ENCODE results near the gene ELK1. TPM values are rescaled to one million over a fixed set of nuclear protein-coding genes. Genes with fewer than 3 reads are reported as not detected.
"Not testable (repeated sequence)": the region's sequence is repeated elsewhere in the genome, so short reads cannot be mapped to it uniquely, and the experiment has no call there.

Gene ELK1
- total RNA-seq, 1 experiment from 2014 or later, result 48.8 TPM

- H3K4me1 Mint-ChIP-seq (ENCODE audit: insufficient read depth, unreplicated experiment), result no peaks in the 10 kb centered on the region
- no peaks in the 10 kb centered on the region for H3K36me3 Mint-ChIP-seq (ENCODE audit: insufficient read depth, unreplicated experiment)
- no peak overlapping the region for H3K27ac Mint-ChIP-seq (ENCODE audit: low read depth, unreplicated experiment)
- no peak overlapping the region for H3K4me3 Mint-ChIP-seq (ENCODE audit: unreplicated experiment)
- POLR2A ChIA-PET, result no interaction called here
- TF ChIP-seq, protein P1, sequence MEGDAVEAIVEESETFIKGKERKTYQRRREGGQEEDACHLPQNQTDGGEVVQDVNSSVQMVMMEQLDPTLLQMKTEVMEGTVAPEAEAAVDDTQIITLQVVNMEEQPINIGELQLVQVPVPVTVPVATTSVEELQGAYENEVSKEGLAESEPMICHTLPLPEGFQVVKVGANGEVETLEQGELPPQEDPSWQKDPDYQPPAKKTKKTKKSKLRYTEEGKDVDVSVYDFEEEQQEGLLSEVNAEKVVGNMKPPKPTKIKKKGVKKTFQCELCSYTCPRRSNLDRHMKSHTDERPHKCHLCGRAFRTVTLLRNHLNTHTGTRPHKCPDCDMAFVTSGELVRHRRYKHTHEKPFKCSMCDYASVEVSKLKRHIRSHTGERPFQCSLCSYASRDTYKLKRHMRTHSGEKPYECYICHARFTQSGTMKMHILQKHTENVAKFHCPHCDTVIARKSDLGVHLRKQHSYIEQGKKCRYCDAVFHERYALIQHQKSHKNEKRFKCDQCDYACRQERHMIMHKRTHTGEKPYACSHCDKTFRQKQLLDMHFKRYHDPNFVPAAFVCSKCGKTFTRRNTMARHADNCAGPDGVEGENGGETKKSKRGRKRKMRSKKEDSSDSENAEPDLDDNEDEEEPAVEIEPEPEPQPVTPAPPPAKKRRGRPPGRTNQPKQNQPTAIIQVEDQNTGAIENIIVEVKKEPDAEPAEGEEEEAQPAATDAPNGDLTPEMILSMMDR (IDR thresholded peaks at IDR 0.05; ENCODE audit: unreplicated experiment), result no peak
- no peaks in the 10 kb centered on the region for H3K27me3 Mint-ChIP-seq (ENCODE audit: insufficient read depth, unreplicated experiment)
- H3K9me3 Mint-ChIP-seq (ENCODE audit: unreplicated experiment), result no peaks in the 10 kb centered on the region
- CTCF ChIA-PET, result no interaction called here
- no TSS peak for BruUV-seq (replicated peaks)
- intact Hi-C loops (cut with micrococcal nuclease), result no loop called here
- no peak for DNase-seq (ENCODE audit: unreplicated experiment)
These were observed 39.9 kb downstream of the ELK1 start for GRCh38 chrX:47610511-47610910.

DNA sequence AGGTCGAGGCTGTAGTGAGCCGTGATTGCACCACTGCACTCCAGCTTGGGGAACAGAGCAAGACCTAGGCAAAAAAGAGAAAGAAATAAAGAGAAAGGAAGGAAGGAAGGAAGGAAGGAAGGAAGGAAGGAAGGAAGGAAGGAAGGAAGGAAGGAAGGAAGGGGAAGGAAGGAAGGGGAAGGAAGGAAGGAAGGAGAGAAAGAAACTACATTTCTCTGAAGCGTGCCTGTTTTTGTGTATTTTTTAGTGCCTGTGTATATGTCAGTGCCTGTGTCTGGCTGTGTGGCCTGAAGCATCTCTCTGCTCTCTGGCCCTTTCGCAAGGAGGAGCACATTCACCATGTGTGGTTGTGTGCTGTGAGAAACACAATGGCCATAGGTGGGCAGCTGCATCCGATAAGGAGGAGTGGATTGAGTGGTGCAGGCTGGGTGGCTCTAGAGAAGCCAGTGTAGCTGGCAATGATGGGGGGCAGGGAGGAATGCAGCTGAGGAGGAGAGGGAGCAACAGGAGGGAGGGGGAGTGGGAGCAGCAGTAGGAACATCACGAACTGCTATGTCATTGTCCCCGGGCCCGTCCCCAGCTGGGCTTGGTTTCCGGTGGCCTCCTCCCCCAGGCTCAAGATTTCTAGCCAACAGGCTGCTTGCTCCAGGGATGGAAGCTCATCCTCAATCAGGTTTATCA lies 42.1 kb downstream of the ELK1 start:
- POLR2A ChIA-PET, result interaction anchor here (0.6 kb wide), 1 partner anchor 43 kb away, joined by 4 read pairs; no protein-coding TSS in a partner anchor
- BruUV-seq (replicated peaks), result no TSS peak
- intact Hi-C loops (cut with micrococcal nuclease), result no loop called here
- TF ChIP-seq, protein P1 (IDR thresholded peaks at IDR 0.05; ENCODE audit: unreplicated experiment), result no peak
- no peaks in the 10 kb centered on the region for H3K9me3 Mint-ChIP-seq (ENCODE audit: unreplicated experiment)
- no peaks in the 10 kb centered on the region for H3K4me1 Mint-ChIP-seq (ENCODE audit: insufficient read depth, unreplicated experiment)
- no peak overlapping the region for H3K27ac Mint-ChIP-seq (ENCODE audit: low read depth, unreplicated experiment)
- no peak for DNase-seq (ENCODE audit: unreplicated experiment)
- no peaks in the 10 kb centered on the region for H3K36me3 Mint-ChIP-seq (ENCODE audit: insufficient read depth, unreplicated experiment)
- no peak overlapping the region for H3K4me3 Mint-ChIP-seq (ENCODE audit: unreplicated experiment)
- CTCF ChIA-PET, result no interaction called here
- H3K27me3 Mint-ChIP-seq (ENCODE audit: insufficient read depth, unreplicated experiment), result no peaks in the 10 kb centered on the region

DNA sequence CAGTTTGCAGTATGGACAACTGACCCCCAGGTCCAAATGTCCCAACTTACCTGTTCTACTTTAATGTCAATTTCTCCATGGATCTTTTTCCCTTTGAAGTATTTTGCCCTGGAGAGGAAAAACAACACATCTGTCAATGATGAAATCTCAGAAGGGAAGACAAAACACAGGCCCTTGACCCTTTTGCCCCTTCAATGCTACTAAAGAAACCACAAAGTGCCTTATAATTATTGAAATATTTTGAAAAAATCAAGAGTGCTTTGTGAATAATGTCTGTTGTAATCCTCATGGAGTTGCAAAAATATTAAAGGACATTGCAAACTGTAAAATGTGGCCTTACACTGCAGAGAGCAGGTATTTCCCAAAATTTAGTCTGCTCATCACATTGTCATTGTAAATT lies 43.3 kb downstream of the ELK1 start:
- ChIA-PET POLR2A (no interaction called here), CTCF (no interaction called here)
- BruUV-seq (replicated peaks), result no TSS peak
- no peaks in the 10 kb centered on the region for H3K9me3 Mint-ChIP-seq (ENCODE audit: unreplicated experiment)
- intact Hi-C loops (cut with micrococcal nuclease), result no loop called here
- H3K4me1 Mint-ChIP-seq (ENCODE audit: insufficient read depth, unreplicated experiment), result no peaks in the 10 kb centered on the region
- no peak for DNase-seq (ENCODE audit: unreplicated experiment)
- H3K36me3 Mint-ChIP-seq (ENCODE audit: insufficient read depth, unreplicated experiment), result no peaks in the 10 kb centered on the region
- no peak overlapping the region for H3K4me3 Mint-ChIP-seq (ENCODE audit: unreplicated experiment)
- no peak overlapping the region for H3K27ac Mint-ChIP-seq (ENCODE audit: low read depth, unreplicated experiment)
- TF ChIP-seq, protein P1 (IDR thresholded peaks at IDR 0.05; ENCODE audit: unreplicated experiment), result no peak
- H3K27me3 Mint-ChIP-seq (ENCODE audit: insufficient read depth, unreplicated experiment), result no peaks in the 10 kb centered on the region

GRCh38 chrX:47605024-47605423 lies 45.3 kb downstream of the ELK1 start:
- TF ChIP-seq, protein P1 (IDR thresholded peaks at IDR 0.05; ENCODE audit: unreplicated experiment), result no peak
- ChIA-PET POLR2A (no interaction called here), CTCF (interaction anchor here (0.5 kb wide), 1 partner anchor 8 kb away, joined by 4 read pairs; no protein-coding TSS in a partner anchor)
- H3K27me3 Mint-ChIP-seq (ENCODE audit: insufficient read depth, unreplicated experiment), result no peaks in the 10 kb centered on the region
- BruUV-seq (replicated peaks), result no TSS peak
- H3K36me3 Mint-ChIP-seq (ENCODE audit: insufficient read depth, unreplicated experiment), result no peaks in the 10 kb centered on the region
- no peak overlapping the region for H3K4me3 Mint-ChIP-seq (ENCODE audit: unreplicated experiment)
- no peaks in the 10 kb centered on the region for H3K4me1 Mint-ChIP-seq (ENCODE audit: insufficient read depth, unreplicated experiment)
- intact Hi-C loops (cut with micrococcal nuclease), result no loop called here
- DNase-seq (ENCODE audit: unreplicated experiment), result no peak
- H3K9me3 Mint-ChIP-seq (ENCODE audit: unreplicated experiment), result no peaks in the 10 kb centered on the region
- no peak overlapping the region for H3K27ac Mint-ChIP-seq (ENCODE audit: low read depth, unreplicated experiment)

DNA sequence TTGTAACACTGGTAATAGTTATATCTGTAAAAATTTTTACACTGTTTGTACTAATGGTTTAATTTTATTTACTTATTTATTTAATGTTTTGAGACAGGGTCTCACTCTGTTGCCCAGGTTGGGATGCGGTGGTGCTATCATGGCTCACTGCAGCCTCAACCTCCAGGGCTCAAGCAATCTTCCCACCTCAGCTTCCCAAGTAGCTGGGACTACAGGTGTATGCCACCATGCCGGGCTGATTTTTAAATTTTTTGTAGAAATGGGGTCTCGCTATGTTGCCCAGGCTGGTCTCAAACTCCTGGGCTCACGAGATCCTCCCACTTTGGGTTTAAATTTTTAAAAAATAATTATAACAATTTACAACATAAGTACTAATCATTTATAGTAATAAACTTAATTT lies 47.2 kb downstream of the ELK1 start:
- H3K9me3 Mint-ChIP-seq (ENCODE audit: unreplicated experiment); H3K36me3 Mint-ChIP-seq (ENCODE audit: insufficient read depth, unreplicated experiment); DNase-seq (ENCODE audit: unreplicated experiment); BruUV-seq (replicated peaks); POLR2A ChIA-PET; H3K4me3 Mint-ChIP-seq (ENCODE audit: unreplicated experiment); H3K4me1 Mint-ChIP-seq (ENCODE audit: insufficient read depth, unreplicated experiment); intact Hi-C loops (cut with micrococcal nuclease); H3K27me3 Mint-ChIP-seq (ENCODE audit: insufficient read depth, unreplicated experiment); CTCF ChIA-PET; H3K27ac Mint-ChIP-seq (ENCODE audit: low read depth, unreplicated experiment): not testable (repeated sequence)
